Measurements from ENCODE around the gene AGPAT4. TPM values are rescaled to one million over a fixed set of nuclear protein-coding genes. Genes with fewer than 3 reads are reported as not detected.

Gene AGPAT4
- total RNA-seq, 1 experiment from 2014 or later, result 22.0 TPM

- H3K27ac ChIP-seq (ENCODE audit: insufficient read length, low read depth, low read length), result no peak overlapping the region
- H3K27me3 ChIP-seq (ENCODE audit: insufficient read depth, low read length), result no peaks in the 10 kb centered on the region
- no peaks in the 10 kb centered on the region for H3K4me1 ChIP-seq (ENCODE audit: insufficient read depth, low read length)
- no peak overlapping the region for H2AK5ac ChIP-seq (ENCODE audit: insufficient read length, low read length)
- H3K9ac ChIP-seq (ENCODE audit: extremely low read depth, insufficient read length, low read length), result no peak overlapping the region
- no peak overlapping the region for H4K5ac ChIP-seq (ENCODE audit: insufficient read length, low read depth, low read length)
- H3K23ac ChIP-seq (ENCODE audit: insufficient read length, low read depth, low read length), result no peak overlapping the region
- H3K27me3 Mint-ChIP-seq (ENCODE audit: low read depth), result peaks cover under 1% of the 10 kb centered on the region; the same call in 1 of the 2 replicates
- no peak overlapping the region for H4K91ac ChIP-seq (ENCODE audit: insufficient read length, low read depth, low read length)
- H3K4me3 Mint-ChIP-seq, result no peak overlapping the region
- no peak for TF ChIP-seq CTCF (conservative IDR thresholded peaks at IDR 0.05)
- no peaks in the 10 kb centered on the region for H3K23me2 ChIP-seq (ENCODE audit: insufficient read length, low read depth, low read length, poor library complexity, severe bottlenecking)
- peaks cover 23 to 42% (median 25%) of the 10 kb centered on the region in 3 experiments for H3K36me3 Mint-ChIP-seq (ENCODE audit: insufficient read depth in 1 of 3, low read depth in 3 of 3)
- no peak overlapping the region for H3K4me2 ChIP-seq (ENCODE audit: insufficient read depth, insufficient read length, low read length)
- no peak overlapping the region for H3K4ac ChIP-seq (ENCODE audit: low read depth, low read length)
- H2BK20ac ChIP-seq (ENCODE audit: low read depth, low read length, poor library complexity, severe bottlenecking), result no peak overlapping the region
- H3K18ac ChIP-seq (ENCODE audit: insufficient read length, low read depth, low read length), result no peak overlapping the region
- no peaks in the 10 kb centered on the region for H3K79me2 ChIP-seq (ENCODE audit: insufficient read depth, low read length)
- H3K9me3 ChIP-seq (ENCODE audit: control insufficient read depth, low read depth, low read length), result no peaks in the 10 kb centered on the region
- H3K79me1 ChIP-seq (ENCODE audit: insufficient read depth, low read depth, low read length, poor library complexity, severe bottlenecking), result no peaks in the 10 kb centered on the region
- no peak overlapping the region for H2BK120ac ChIP-seq (ENCODE audit: low read depth, low read length, poor library complexity, severe bottlenecking)
- H2BK15ac ChIP-seq (ENCODE audit: low read depth, low read length), result no peak overlapping the region
- H3K9me3 Mint-ChIP-seq, result peaks cover 37 to 38% of the 10 kb centered on the region in 2 experiments
- H3K27ac Mint-ChIP-seq, result peak overlapping the region in 2 of 3 experiments; percentile 40 to 70; a peak in 2 of 7 replicates
- no peak overlapping the region for H2AFZ ChIP-seq (ENCODE audit: low read length)
- DNase-seq, result no peak
- no peak overlapping the region for H2BK5ac ChIP-seq (ENCODE audit: insufficient read length, low read length)
- H3K56ac ChIP-seq (ENCODE audit: insufficient read length, low read depth, low read length), result no peak overlapping the region
- H3K4me1 Mint-ChIP-seq, result peaks cover 19 to 22% of the 10 kb centered on the region in 2 experiments
- H3K14ac ChIP-seq (ENCODE audit: insufficient read depth, low read length), result no peak overlapping the region
- no peak overlapping the region for H3T11ph ChIP-seq (ENCODE audit: low read length)
- no peaks in the 10 kb centered on the region for H4K20me1 ChIP-seq (ENCODE audit: control insufficient read depth, insufficient read depth, insufficient read length)
- H2BK12ac ChIP-seq (ENCODE audit: insufficient read length, low read depth, low read length), result no peak overlapping the region
- no CpG with 5 or more reads among the region's 4 CpGs for WGBS (ENCODE audit: extremely low coverage, insufficient read length, low lambda C conversion rate)
- H4K8ac ChIP-seq (replicated peaks; ENCODE audit: insufficient read length, low read depth, low read length), result no peak overlapping the region
These were observed 25.9 kb upstream of the AGPAT4 start for GRCh38 chr6:161299726-161300125.
